SKM-1 treated with dmso at 0.1 percent for 144 hours (cell line): ENCODE measurements around the gene TMEM176B.
"Not testable (repeated sequence)": the region's sequence is repeated elsewhere in the genome, so short reads cannot be mapped to it uniquely, and the experiment has no call there.

Experiments used
- DNase-seq: peaks from one replicate; lab custom pipeline; 2025; ENCODE audit not compliant: unreplicated experiment; lab: John Stamatoyannopoulos, UW

The TMEM176B gene

GRCh38 chr7:150791746-150792452 is 8.3 kb downstream of the TMEM176B start:
- no peak for DNase-seq

- DNase-seq: no peak
These were observed 8.9 kb downstream of the TMEM176B start for GRCh38 chr7:150791304-150791703.

- DNase-seq: no peak
These were observed 9.6 kb downstream of the TMEM176B start for GRCh38 chr7:150790416-150791075.

GRCh38 chr7:150788474-150789269 is 11.5 kb downstream of the TMEM176B start:
- no peak for DNase-seq

DNA sequence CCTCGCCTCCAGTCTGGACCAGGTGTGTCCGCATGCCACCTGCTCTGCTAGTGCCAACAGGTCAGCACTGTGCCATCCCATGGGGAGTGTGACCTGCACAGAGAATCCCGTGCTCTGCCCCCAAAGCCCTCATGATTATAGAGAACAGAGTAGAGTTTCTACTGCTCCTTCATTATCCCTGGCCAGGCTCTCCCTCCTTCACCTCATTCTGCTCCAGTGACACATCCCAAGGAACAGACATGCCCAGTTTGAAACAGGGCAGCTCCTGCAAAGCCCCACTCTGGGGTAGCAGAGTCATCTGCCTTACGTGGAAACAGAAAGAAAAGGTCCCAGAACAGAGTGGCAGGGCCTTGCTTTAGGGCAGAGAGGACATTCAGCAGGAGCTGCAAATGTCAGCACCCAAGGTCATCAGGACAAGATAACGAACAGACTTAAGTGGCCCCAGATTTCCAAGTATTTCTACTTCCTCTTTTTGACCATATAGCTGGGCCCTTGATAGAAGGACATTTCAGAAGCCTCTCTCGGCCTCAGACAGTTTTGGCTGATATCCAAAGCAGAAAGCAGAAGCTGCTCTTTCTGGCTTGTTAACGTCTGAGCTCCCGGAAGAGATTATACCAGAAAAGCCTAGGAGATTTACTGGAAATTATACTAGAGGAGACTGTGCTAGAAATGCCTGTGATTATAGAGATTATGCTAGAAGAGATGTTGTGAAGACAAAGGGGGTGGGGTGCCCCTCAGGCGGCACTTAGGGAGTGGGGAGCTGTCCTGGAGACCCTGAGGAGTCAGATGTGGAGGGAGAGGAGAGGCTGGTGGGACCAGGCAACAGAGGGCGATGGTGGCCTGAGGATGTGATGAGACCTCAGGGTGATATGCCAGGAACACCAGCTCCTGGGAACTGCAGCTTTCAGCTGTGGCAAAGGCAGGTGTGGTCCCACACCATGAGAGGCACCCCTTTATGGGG is 12.6 kb downstream of the TMEM176B start:
- peak; percentile 81 for DNase-seq

- DNase-seq: no peak
These were observed 15.2 kb downstream of the TMEM176B start for GRCh38 chr7:150784954-150785353.

GRCh38 chr7:150784120-150784736 is 15.9 kb downstream of the TMEM176B start:
- DNase-seq: no peak

DNA sequence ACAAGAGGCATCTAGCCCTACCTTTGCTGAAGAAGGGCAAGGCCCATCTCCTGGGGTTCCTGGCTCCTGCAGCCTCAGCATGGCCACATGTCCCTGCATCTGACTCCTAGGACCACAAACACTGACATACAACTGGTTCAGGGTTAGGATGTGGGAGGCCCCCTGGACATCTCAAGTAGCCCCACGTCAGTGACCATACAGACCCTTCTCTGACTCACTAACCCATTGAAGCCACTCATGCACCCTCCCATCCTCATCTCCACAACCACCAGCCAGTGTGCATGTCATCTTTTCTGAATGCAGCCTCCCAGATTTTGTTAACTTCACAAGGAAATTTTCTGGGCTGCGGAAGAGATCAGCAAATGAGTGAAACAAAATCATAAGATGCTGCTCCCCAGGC is 18.2 kb downstream of the TMEM176B start:
- no peak for DNase-seq

GRCh38 chr7:150781103-150781502 is 19.1 kb downstream of the TMEM176B start:
- peak; percentile 45 for DNase-seq

DNA sequence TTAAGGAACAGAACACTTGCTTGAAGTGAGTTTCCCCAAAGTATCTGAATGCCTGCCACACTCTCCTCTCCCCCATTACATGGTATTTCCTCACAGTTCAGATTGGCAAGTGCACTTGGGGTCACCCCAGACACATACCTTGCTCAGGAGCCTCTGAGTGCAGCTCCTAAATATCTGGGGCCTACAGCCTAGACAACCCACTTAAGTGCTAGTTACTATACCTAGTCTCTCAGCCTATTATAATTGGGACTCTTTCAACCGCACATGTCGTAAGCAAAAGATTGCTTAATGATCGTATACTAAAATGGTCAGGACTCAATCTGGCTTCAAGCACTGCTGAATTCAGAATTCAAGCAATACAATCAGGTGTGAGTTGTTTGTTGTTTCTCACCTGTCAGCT is 19.9 kb downstream of the TMEM176B start:
- peak; percentile 12 for DNase-seq

GRCh38 chr7:150778738-150779301 is 21.3 kb downstream of the TMEM176B start:
- DNase-seq: peak; percentile 40

DNA sequence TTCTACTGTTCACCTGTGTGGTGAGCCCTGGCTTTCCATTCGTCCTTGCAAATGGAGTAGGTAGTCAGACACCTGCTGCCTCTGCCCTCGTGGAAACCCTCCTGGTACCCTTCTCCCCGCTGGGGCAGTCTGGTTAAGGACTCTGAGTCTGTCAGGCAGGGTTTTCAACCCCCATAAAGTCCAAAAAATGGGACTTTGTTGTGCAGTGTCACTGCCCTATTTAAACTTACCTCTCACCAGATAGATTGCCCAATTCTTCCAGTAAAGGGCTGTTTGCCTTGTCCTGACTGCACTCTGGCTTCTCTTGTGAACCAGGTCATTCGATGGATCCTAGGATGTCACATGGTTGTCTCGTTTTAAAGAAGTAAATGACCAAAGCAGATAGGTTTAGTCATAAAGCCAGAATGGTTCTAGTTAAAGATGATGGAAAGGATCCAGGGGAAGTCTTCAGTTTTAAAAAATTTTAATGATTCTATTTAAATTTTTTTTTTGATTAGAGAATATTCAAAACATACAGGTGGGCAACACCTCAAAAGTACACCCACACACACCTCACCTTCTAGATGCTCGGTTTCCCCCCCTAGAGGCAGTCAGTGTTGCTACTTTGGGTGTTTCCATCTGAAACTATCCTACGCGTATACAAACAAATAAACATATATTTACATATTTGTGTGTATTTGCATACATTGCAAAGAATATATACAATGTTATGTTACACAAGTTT is 22.0 kb downstream of the TMEM176B start:
- DNase-seq: no peak

GRCh38 chr7:150774131-150774530 is 26.0 kb downstream of the TMEM176B start:
- not testable (repeated sequence) for DNase-seq

- no peak for DNase-seq
These were observed 30.4 kb downstream of the TMEM176B start for GRCh38 chr7:150769768-150770167.

DNA sequence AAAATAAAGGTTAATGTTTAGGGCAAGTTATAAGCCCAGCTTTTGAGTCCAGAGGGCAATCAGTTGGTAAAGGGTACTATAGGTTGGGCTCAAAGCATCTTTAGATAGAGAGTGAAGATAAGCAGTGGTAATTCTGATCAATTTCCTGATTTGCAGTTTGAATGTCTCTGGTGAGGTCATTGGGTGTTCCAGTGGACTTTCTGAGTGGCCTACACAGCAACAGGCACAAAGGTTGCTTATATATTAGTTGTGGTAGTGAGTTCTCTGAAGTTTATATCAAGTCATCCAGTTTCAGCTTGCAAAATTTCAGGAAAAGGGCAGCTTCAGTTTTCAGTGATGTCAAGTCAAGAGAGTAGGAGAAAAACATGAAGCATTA is 33.8 kb downstream of the TMEM176B start:
- no peak for DNase-seq

GRCh38 chr7:150759479-150759878 is 40.7 kb downstream of the TMEM176B start:
- DNase-seq: no peak

GRCh38 chr7:150756858-150757257 is 43.3 kb downstream of the TMEM176B start:
- peak; percentile 14 for DNase-seq

DNA sequence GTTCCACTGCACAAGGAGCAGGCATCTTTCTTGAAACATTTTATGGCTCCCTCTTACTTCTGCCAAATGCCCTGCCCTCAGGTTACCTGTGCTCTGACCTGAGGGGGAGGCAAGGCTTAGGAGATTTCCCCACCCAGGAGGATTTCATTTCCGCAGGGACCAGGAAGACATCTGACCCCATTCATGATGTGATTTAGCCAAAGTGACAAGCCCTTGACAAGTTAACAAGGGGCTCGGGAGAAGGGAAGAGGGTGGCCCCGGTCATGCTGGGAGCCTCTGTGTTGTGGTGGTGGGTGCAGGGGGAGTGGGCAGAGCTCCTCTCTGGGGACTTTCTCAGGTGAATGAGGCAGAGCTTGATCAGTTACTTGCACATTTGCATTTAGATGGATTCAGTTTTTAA is 44.0 kb downstream of the TMEM176B start:
- DNase-seq: no peak

- no peak for DNase-seq
These were observed 44.6 kb downstream of the TMEM176B start for GRCh38 chr7:150755473-150756099.
